Stimulated activated CD4-positive, alpha-beta T cell treated with anti-CD3 and anti-CD28 coated beads, Interleukin-4, amount 100 ng/mL, for 1 hour (primary cell): Measurements from ENCODE around the gene NGB.

ENCODE experiments used
- DNase-seq: peaks from one replicate; pipeline ENCODE4 v3.0.0-alpha.2; 2020

NGB gene

DNA sequence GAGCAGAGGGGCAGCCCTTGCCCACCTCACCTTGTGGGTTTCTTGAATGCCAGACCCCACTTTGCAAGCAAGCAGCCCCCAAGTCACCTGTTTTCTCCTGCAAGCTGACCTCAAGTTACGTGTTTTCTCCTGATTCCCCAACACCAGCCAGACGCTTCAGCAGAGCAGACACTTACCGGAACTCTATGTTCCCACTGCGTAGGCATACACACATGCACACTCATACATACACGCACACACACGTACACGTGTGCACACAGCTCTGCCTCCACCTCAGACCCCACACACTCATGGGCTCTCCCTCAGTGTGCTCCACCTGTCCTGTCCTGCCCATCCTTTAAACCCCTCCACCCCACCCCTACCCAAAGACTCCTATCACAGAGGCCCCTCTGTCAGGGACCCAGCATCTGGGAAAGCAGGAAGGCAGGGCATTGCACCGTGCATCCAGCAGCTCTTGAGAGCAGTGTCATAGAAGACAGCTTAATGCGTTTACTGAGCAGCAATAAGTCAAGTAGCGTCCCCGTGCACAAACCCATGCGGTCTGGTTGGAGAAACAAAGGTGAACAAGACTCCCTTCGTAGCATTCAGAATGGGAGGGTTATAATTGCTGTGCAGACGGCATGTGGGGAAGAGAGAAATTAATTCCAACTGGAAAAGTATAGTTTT lies 45.0 kb downstream of the NGB start:
- no peak for DNase-seq

DNA sequence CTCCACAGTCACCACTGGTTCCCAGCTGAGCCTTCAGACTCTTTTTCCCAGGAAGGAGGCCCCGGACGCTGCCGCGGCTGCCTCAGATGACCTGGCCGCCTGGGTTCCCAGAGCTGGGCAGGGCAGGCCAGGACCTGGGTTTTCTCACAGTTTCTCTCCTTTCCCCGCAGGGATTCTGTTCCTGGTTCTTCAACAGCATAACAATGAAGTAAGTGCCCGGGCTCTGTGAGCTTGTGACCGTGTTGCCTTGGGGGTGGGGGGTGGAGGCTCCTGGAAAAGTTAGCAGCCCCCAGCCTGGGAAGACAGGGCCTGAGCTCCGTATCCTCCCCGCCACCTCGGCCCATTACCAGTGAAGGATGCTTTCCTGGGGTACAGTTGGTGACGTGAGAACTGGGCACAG lies 45.8 kb downstream of the NGB start:
- no peak for DNase-seq

DNA sequence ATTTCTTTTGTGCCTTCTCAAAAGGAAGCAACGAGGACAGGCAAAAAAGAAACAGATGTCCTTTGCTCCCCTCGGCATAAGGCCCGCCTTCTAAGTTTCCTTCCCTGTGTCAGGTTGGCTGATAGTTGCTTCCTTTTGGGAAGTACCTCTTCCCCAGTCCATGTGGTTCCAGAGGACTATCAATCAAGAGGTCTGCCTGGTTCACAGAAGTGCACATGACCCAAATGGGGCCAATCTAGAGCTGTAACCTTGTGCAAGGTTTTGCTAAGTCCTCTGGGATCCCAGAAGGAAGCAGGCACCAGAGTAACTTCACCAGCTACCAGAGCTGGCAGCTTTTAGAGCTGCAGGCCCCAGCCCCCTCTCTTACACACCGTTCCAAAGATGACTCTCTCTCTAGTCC lies 46.8 kb downstream of the NGB start:
- no peak for DNase-seq

DNA sequence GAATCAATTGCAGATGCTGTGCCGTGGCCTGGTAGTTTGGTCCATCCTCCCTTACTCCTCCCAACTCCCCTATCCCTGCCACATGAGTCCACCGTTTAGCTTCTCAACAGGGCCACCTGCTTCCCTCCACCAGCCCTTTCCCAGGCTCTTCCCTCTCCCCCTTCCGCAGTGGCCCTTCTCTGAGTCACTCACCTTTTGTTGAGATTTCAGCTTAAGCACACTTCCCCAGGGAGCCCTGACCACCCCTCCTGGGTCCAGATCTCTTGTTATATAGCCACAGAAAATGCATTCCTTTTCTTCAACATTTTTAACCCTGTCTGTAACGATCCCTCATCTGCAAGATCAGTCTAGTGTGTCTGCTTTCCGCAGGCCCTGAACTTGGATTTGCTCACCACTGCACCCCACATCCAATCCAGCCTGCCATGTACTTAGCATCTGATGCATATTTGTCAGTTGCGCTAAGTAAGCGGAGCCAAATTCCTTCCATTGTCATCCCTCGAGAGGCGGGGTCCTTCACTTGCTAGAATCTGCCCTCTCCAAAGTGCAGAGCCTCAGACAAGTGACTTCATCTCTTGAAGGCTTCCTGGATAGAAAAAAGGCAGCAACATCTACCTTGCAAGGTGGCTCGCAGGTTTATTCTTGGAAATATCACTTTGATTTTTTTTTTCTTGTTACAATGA lies 48.3 kb downstream of the NGB start:
- no peak for DNase-seq

DNA sequence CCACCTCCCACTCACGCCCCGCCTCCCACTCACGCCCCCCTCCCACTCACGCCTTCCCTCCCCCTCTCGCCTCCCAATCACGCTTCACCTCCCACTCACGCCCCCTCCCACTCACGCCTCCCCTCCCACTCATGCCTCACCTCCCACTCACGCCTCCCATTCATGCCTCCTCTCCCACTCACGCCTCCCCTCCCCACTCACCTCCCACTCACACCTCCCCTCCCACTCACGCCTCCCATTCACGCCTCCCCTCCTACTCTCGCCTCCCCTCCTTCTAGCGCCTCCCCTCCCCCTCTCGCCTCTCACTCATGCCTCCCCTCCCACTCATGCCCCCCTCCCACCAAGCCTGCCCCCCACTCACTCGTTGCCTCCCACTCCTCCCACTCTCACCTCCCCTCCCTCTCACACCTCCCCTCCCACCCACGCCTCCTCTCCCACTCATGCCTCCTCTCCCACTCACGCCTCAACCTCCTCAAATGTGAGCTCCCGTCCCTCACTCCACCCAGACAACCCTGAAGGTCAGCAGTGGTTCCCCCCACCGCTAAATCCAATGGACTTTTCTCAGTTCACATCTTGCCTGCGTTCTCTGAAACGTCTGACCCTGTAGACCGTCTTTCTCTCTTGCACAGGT lies 49.6 kb downstream of the NGB start:
- no peak for DNase-seq

DNA sequence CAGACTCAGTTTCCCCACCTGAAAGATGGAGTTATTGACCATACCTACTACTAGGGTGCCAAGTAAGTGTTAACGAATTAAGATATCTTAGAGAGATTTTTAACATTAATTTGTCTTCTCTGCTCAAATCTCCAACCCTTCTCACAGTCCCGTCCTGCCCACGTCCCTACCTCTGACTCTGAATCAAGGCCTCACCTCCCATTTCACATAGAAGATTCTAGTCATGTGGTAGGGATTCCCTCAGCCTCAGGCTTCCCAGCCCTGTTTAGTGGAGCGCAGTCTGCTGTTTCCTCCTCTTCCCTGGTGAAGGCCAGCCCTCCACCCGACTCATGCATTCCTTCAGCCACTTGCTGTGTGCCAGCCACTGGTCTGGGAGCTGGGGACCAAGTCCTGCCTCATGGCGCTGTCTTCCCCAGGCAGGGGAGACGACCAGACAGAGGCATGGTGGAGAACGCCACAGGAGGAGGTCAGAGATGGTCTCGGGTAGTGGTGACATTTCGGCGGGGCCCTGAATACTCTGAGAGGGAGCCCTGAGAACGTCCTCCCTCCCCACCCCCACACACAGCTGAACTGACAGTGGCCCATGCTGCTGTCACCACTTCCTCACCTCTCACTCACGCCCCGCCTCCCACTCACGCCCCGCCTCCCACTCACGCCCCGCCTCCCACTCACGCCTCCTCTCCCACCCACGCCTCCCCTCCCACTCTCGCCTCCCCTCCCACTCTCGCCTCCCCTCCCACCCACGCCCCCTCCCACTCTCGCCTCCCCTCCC lies 50.6 kb downstream of the NGB start:
- no peak for DNase-seq

DNA sequence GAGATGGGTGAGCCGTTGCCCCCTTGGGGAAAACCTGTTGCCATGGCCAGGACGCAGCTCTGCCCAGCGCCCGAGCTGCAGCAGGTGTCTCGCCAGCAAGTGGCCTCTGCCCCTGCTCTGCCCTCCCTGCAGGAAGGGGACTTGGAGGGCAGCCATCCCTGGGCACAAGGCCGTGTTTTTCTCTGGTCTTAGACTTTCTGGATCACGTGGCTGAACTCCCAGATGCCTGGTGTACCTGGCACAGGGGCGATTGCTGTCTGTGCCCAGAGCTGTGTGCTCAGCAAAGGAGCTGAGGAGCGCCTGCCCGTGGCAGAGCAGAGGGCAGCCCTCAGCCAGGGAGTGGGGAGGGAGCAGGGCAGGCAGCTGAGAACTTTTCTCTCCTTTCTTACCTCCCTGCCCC lies 51.4 kb downstream of the NGB start:
- DNase-seq: no peak

DNA sequence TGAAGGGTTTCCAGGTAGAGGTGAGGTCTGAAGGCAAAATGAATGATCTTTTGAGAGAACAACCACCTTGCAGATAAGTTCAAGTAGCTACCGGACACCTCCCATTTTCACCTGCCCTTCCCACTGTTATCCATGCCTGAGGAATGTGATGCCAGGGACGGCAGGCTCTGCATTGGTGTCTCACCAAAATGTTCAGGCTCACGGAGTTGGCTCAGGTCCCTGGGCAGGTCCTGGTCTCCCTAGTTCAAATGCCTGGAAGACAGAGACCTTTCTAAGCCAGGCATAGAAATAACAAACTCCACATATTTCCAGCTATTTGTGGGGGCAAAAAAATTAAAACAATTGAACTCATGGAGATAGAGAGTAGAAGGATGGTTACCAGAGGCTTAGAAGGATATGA lies 53.5 kb downstream of the NGB start:
- no peak for DNase-seq
